ENCODE data around the gene HPDL.

Gene HPDL

GRCh38 chr1:45337630-45338325, 11.1 kb downstream of the HPDL start:
- H3K79me2 ChIP-seq (ENCODE audit: low read length), result peaks cover 33% of the 10 kb centered on the region
- H3K4me2 ChIP-seq (ENCODE audit: low read length), result no peak overlapping the region
- no peak overlapping the region for H3K27ac ChIP-seq (ENCODE audit: low read length)
- no peak overlapping the region for H2AFZ ChIP-seq (ENCODE audit: low read depth, low read length)
- TF ChIP-seq CTCF (IDR thresholded peaks at IDR 0.05; ENCODE audit: low read depth, low read length) (no peak), EZH2phosphoT487 (IDR thresholded peaks at IDR 0.05; ENCODE audit: low read depth) (no peak)
- H3K4me3 ChIP-seq (ENCODE audit: low read length), result no peak overlapping the region
- peaks cover 16% of the 10 kb centered on the region for H3K36me3 ChIP-seq (replicated peaks; ENCODE audit: low read depth, low read length)
- peaks cover 9% of the 10 kb centered on the region for H3K4me1 ChIP-seq (ENCODE audit: low read length)
- H3K9me3 ChIP-seq (ENCODE audit: insufficient read depth, low read length), result no peaks in the 10 kb centered on the region
- H3K27me3 ChIP-seq (ENCODE audit: low read depth, low read length), result no peaks in the 10 kb centered on the region
- no peak overlapping the region for H3K9ac ChIP-seq (ENCODE audit: low read length)
- H4K20me1 ChIP-seq (ENCODE audit: insufficient read depth, low read length), result no peaks in the 10 kb centered on the region

GRCh38 chr1:45339789-45340558, 13.3 kb downstream of the HPDL start, which contains the start of the genes MUTYH and TOE1:
Gene MUTYH, minus strand, starts transcription at chr1:45340440. Its CDS starts 5,935 bp downstream, at chr1:45334505.
Gene TOE1, plus strand, starts transcription at chr1:45340170. Its CDS starts 83 bp downstream, at chr1:45340253.
- Histone ChIP-seq H3K9me3 (ENCODE audit: insufficient read depth, low read length) (no peaks in the 10 kb centered on the region), H3K9ac (ENCODE audit: low read length) (peak within 1 kb of the TSS; percentile 87), H3K27ac (ENCODE audit: low read length) (peak within 1 kb of the TSS; percentile 80), H3K4me2 (ENCODE audit: low read length) (peak within 1 kb of the TSS; percentile 89), H3K36me3 (replicated peaks; ENCODE audit: low read depth, low read length) (peaks cover 20% of the 10 kb centered on the region), H2AFZ (ENCODE audit: low read depth, low read length) (peak within 1 kb of the TSS; percentile 6; the same call in 1 of the 2 replicates), H4K20me1 (ENCODE audit: insufficient read depth, low read length) (no peaks in the 10 kb centered on the region), H3K4me1 (ENCODE audit: low read length) (peaks cover 9% of the 10 kb centered on the region), H3K27me3 (ENCODE audit: low read depth, low read length) (no peaks in the 10 kb centered on the region), H3K4me3 (ENCODE audit: low read length) (peak within 1 kb of the TSS; percentile 86), H3K79me2 (ENCODE audit: low read length) (peaks cover 33% of the 10 kb centered on the region)
- no peak for TF ChIP-seq CTCF (IDR thresholded peaks at IDR 0.05; ENCODE audit: low read depth, low read length)

GRCh38 chr1:45340816-45341466, 14.2 kb downstream of the HPDL start:
- H3K4me3 ChIP-seq (ENCODE audit: low read length), result peak overlapping the region; percentile 86
- H3K27ac ChIP-seq (ENCODE audit: low read length), result peak overlapping the region; percentile 80
- peaks cover 9% of the 10 kb centered on the region for H3K4me1 ChIP-seq (ENCODE audit: low read length)
- no peak overlapping the region for H2AFZ ChIP-seq (ENCODE audit: low read depth, low read length)
- H3K9me3 ChIP-seq (ENCODE audit: insufficient read depth, low read length), result no peaks in the 10 kb centered on the region
- no peaks in the 10 kb centered on the region for H3K27me3 ChIP-seq (ENCODE audit: low read depth, low read length)
- peaks cover 20% of the 10 kb centered on the region for H3K36me3 ChIP-seq (replicated peaks; ENCODE audit: low read depth, low read length)
- TF ChIP-seq EZH2phosphoT487 (IDR thresholded peaks at IDR 0.05; ENCODE audit: low read depth) (no peak), CTCF (IDR thresholded peaks at IDR 0.05; ENCODE audit: low read depth, low read length) (no peak)
- H3K4me2 ChIP-seq (ENCODE audit: low read length), result peak overlapping the region; percentile 89
- peaks cover 33% of the 10 kb centered on the region for H3K79me2 ChIP-seq (ENCODE audit: low read length)
- H4K20me1 ChIP-seq (ENCODE audit: insufficient read depth, low read length), result no peaks in the 10 kb centered on the region
- peak overlapping the region; percentile 87 for H3K9ac ChIP-seq (ENCODE audit: low read length)

- Histone ChIP-seq H3K79me2 (ENCODE audit: low read length) (peaks cover 24% of the 10 kb centered on the region), H2AFZ (ENCODE audit: low read depth, low read length) (no peak overlapping the region), H4K20me1 (ENCODE audit: insufficient read depth, low read length) (no peaks in the 10 kb centered on the region), H3K36me3 (replicated peaks; ENCODE audit: low read depth, low read length) (peaks cover 12% of the 10 kb centered on the region), H3K27me3 (ENCODE audit: low read depth, low read length) (no peaks in the 10 kb centered on the region), H3K4me2 (ENCODE audit: low read length) (no peak overlapping the region), H3K9me3 (ENCODE audit: insufficient read depth, low read length) (no peaks in the 10 kb centered on the region), H3K27ac (ENCODE audit: low read length) (no peak overlapping the region), H3K9ac (ENCODE audit: low read length) (no peak overlapping the region), H3K4me1 (ENCODE audit: low read length) (peaks cover 6% of the 10 kb centered on the region; the same call in 1 of the 2 replicates), H3K4me3 (ENCODE audit: low read length) (no peak overlapping the region)
- TF ChIP-seq EZH2phosphoT487 (IDR thresholded peaks at IDR 0.05; ENCODE audit: low read depth) (no peak), CTCF (IDR thresholded peaks at IDR 0.05; ENCODE audit: low read depth, low read length) (no peak)
Observed at GRCh38 chr1:45344499-45344898, 17.8 kb downstream of the HPDL start.
